Progenitor cell of endocrine pancreas (in vitro differentiated cells): Measurements from ENCODE around the gene MOB3A. TPM values are rescaled to one million over a fixed set of nuclear protein-coding genes. Genes with fewer than 3 reads are reported as not detected.

Experiments
- DNase-seq: peaks from one replicate; pipeline ENCODE4 v3.0.0; 2021; ENCODE audit warnings: low spot score; ENCODE audit not compliant: unreplicated experiment
- H3K27ac Mint-ChIP-seq: 2 replicates; pipeline ENCODE4 v1.8.0; 2021; ENCODE audit warnings: mild to moderate bottlenecking, moderate library complexity, mixed read lengths
- H3K27me3 Mint-ChIP-seq: 2 replicates; pipeline ENCODE4 v1.8.0; 2021; ENCODE audit warnings: mixed read lengths
- H3K36me3 Mint-ChIP-seq: 2 replicates; pipeline ENCODE4 v1.8.0; 2022; ENCODE audit warnings: mixed read lengths; ENCODE audit not compliant: insufficient read depth
- H3K4me1 Mint-ChIP-seq: 2 replicates; pipeline ENCODE4 v1.8.0; 2021; ENCODE audit warnings: low read depth, mixed read lengths
- H3K4me3 Mint-ChIP-seq: 2 replicates; pipeline ENCODE4 v1.8.0; 2021; ENCODE audit warnings: low read depth, mild to moderate bottlenecking, moderate library complexity, mixed read lengths
- H3K9me3 Mint-ChIP-seq: 2 replicates; pipeline ENCODE4 v1.8.0; 2021; ENCODE audit warnings: low read depth, mixed read lengths
- total RNA-seq: library from RNA; stranded (reverse); gene quantifications from 2 replicates; pipeline ENCODE4 v1.2.1, GENCODE V29; 2021
- TF ChIP-seq, protein P1 (sequence below): fragments of 200-600 bp; sonication (generic); IDR thresholded peaks from one replicate; pipeline ENCODE4 v1.5.0; 2021; ENCODE audit warnings: antibody characterized with exemption, mild to moderate bottlenecking; ENCODE audit not compliant: unreplicated experiment

MOB3A gene
- total RNA-seq, 1 donor from 2014 or later, result 38.5 TPM

GRCh38 chr19:2027361-2027760 lies 68.8 kb downstream of the MOB3A start:
- DNase-seq, result no peak
- no peaks in the 10 kb centered on the region for H3K9me3 Mint-ChIP-seq
- no peak overlapping the region for H3K27ac Mint-ChIP-seq
- TF ChIP-seq, protein P1, sequence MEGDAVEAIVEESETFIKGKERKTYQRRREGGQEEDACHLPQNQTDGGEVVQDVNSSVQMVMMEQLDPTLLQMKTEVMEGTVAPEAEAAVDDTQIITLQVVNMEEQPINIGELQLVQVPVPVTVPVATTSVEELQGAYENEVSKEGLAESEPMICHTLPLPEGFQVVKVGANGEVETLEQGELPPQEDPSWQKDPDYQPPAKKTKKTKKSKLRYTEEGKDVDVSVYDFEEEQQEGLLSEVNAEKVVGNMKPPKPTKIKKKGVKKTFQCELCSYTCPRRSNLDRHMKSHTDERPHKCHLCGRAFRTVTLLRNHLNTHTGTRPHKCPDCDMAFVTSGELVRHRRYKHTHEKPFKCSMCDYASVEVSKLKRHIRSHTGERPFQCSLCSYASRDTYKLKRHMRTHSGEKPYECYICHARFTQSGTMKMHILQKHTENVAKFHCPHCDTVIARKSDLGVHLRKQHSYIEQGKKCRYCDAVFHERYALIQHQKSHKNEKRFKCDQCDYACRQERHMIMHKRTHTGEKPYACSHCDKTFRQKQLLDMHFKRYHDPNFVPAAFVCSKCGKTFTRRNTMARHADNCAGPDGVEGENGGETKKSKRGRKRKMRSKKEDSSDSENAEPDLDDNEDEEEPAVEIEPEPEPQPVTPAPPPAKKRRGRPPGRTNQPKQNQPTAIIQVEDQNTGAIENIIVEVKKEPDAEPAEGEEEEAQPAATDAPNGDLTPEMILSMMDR, result no peak
- H3K27me3 Mint-ChIP-seq, result no peaks in the 10 kb centered on the region
- H3K4me1 Mint-ChIP-seq, result no peaks in the 10 kb centered on the region
- H3K4me3 Mint-ChIP-seq, result no peak overlapping the region
- no peaks in the 10 kb centered on the region for H3K36me3 Mint-ChIP-seq

DNA sequence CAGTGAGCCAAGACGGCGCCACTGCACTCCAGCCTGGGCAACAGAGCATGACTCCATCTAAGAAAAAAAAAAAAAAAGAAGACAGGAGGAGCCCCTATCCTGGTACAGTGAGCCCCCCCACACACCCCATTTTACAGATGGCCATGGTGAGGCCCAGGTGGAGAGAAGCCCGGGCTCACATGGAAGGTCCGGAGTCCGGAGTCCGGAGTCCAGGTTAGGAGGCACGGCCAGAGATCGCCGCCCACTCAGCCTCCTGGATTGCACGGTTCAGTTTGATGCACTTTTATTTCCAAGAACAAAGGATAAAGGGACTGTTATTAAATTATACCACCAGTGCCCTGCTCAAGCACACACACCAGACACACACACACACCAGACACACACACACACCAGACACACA lies 69.4 kb downstream of the MOB3A start:
- peaks cover under 1% of the 10 kb centered on the region for H3K36me3 Mint-ChIP-seq
- TF ChIP-seq, protein P1, result no peak
- no peaks in the 10 kb centered on the region for H3K27me3 Mint-ChIP-seq
- DNase-seq, result no peak
- no peak overlapping the region for H3K27ac Mint-ChIP-seq
- no peak overlapping the region for H3K4me3 Mint-ChIP-seq
- H3K9me3 Mint-ChIP-seq, result no peaks in the 10 kb centered on the region
- no peaks in the 10 kb centered on the region for H3K4me1 Mint-ChIP-seq

- no peaks in the 10 kb centered on the region for H3K4me1 Mint-ChIP-seq
- no peak overlapping the region for H3K4me3 Mint-ChIP-seq
- no peak for DNase-seq
- no peak overlapping the region for H3K27ac Mint-ChIP-seq
- TF ChIP-seq, protein P1, result no peak
- peaks cover 1% of the 10 kb centered on the region for H3K36me3 Mint-ChIP-seq
- no peaks in the 10 kb centered on the region for H3K27me3 Mint-ChIP-seq
- H3K9me3 Mint-ChIP-seq, result no peaks in the 10 kb centered on the region
Measured at GRCh38 chr19:2022289-2022688, 73.8 kb downstream of the MOB3A start.

DNA sequence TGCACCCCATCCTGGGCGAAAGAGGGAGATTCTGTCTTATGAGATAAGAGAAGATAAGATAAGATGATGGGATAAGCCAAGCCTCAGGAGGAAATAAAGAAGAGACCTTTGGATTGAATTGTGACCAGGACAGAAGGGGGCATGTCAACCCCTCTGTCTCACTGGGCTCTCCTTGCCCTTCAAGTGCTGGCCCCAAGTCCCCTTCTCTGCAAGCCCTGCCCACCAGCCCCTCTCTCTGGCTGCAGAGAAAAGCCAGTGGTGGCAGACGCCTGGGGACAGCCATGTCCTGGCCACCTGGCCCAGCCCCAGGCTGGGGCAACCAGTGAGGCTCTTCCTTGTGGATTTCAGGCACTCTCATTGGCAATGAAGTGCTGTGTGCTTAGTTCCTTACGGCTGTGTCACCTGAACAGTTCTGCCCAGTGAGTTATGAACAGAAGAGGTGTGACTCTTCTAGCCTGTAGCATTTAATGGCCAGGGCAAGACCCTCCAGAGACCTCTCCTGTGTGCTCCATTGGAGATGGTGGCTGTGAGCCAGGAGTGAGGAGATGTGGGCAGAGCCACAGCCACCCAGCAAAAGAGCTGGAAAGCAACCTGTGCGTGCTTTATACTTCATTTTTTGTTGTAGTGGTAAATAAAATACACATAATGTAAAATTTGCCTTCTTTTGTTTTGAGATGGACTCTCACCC lies 74.5 kb downstream of the MOB3A start:
- no peaks in the 10 kb centered on the region for H3K9me3 Mint-ChIP-seq
- no peak for DNase-seq
- H3K4me3 Mint-ChIP-seq, result no peak overlapping the region
- peaks cover 1% of the 10 kb centered on the region for H3K36me3 Mint-ChIP-seq
- H3K4me1 Mint-ChIP-seq, result no peaks in the 10 kb centered on the region
- no peak overlapping the region for H3K27ac Mint-ChIP-seq
- H3K27me3 Mint-ChIP-seq, result no peaks in the 10 kb centered on the region
- TF ChIP-seq, protein P1, result no peak

Other genes starting within 250 kb of the MOB3A start
- gene REXO1, start 247.8 kb downstream of the MOB3A start, total RNA-seq, result 42.8 and 44.6 TPM in 2 replicates
- gene KLF16, start 232.7 kb downstream of the MOB3A start, total RNA-seq, result 13.2 and 13.5 TPM in 2 replicates
- gene ABHD17A, start 210.8 kb downstream of the MOB3A start, total RNA-seq, result 46.5 and 48.8 TPM in 2 replicates
- 14.1 and 16.2 TPM in 2 replicates for gene ADAT3, start 190.9 kb downstream of the MOB3A start, total RNA-seq
- gene SCAMP4, start 190.9 kb downstream of the MOB3A start, total RNA-seq, result 101 and 102 TPM in 2 replicates
- gene CSNK1G2, start 155.2 kb downstream of the MOB3A start, total RNA-seq, result 96.8 and 103 TPM in 2 replicates
- 115 and 125 TPM in 2 replicates for gene BTBD2, start 80.6 kb downstream of the MOB3A start, total RNA-seq
- gene MKNK2, start 45.1 kb downstream of the MOB3A start, total RNA-seq, result 145 and 163 TPM in 2 replicates
- 15.9 and 16.5 TPM in 2 replicates for gene IZUMO4, start 589 bp upstream of the MOB3A start, total RNA-seq
- gene AP3D1, start 55.2 kb upstream of the MOB3A start, total RNA-seq, result 123 and 131 TPM in 2 replicates
- gene DOT1L, start 67.6 kb upstream of the MOB3A start, total RNA-seq, result 102 and 106 TPM in 2 replicates
- 116 and 119 TPM in 2 replicates for gene PLEKHJ1, start 140.0 kb upstream of the MOB3A start, total RNA-seq
- 152 and 156 TPM in 2 replicates for gene SF3A2, start 140.5 kb upstream of the MOB3A start, total RNA-seq
- gene AMH, start 153.0 kb upstream of the MOB3A start, total RNA-seq, result 58.4 and 71.3 TPM in 2 replicates
- 1.00 and 1.6 TPM in 2 replicates for gene JSRP1, start 160.1 kb upstream of the MOB3A start, total RNA-seq
- not detected in 2 replicates for gene PEAK3, start 185.8 kb upstream of the MOB3A start, total RNA-seq
- gene LINGO3, start 211.8 kb upstream of the MOB3A start, total RNA-seq, result 0.13 and 0.17 TPM in 2 replicates
- gene LSM7, start 232.3 kb upstream of the MOB3A start, total RNA-seq, result 126 and 139 TPM in 2 replicates
- 148 and 153 TPM in 2 replicates for gene SPPL2B, start 232.4 kb upstream of the MOB3A start, total RNA-seq